MM.1S (cell line): ENCODE measurements around the gene PLD4.
"Not testable (repeated sequence)": the region's sequence is repeated elsewhere in the genome, so short reads cannot be mapped to it uniquely, and the experiment has no call there.

ENCODE experiments used
- DNase-seq: peaks from one replicate; pipeline ENCODE4 v3.0.0-alpha.2; 2015
- H2AFZ ChIP-seq: fragments of 300-600 bp; sonication (generic); 2 replicates; pipeline ENCODE4 v1.6.0; 2016; ENCODE audit warnings: antibody characterized with exemption, low read length
- H3F3A ChIP-seq: fragments of 300-600 bp; sonication (generic); 2 replicates; pipeline ENCODE4 v1.6.1; 2016; ENCODE audit warnings: mild to moderate bottlenecking, antibody characterized with exemption, low read length, moderate library complexity, mixed read lengths; ENCODE audit not compliant: insufficient read depth
- H3K27ac ChIP-seq: fragments of 300-600 bp; sonication (generic); 2 replicates; pipeline ENCODE4 v1.5.1; 2016; ENCODE audit warnings: mild to moderate bottlenecking, low read length
- H3K27me3 ChIP-seq: fragments of 300-600 bp; sonication (generic); replicated peaks from 2 replicates; pipeline ENCODE4 v1.6.0; 2016; ENCODE audit warnings: low read length; ENCODE audit not compliant: insufficient read depth
- H3K36me3 ChIP-seq: fragments of 300-600 bp; sonication (generic); replicated peaks from 2 replicates; pipeline ENCODE4 v1.6.1; 2016; ENCODE audit warnings: mild to moderate bottlenecking, low read length, mixed read lengths; ENCODE audit not compliant: insufficient read depth
- H3K4me1 ChIP-seq: fragments of 300-600 bp; sonication (generic); 2 replicates; pipeline ENCODE4 v1.6.1; 2016; ENCODE audit warnings: low read length, mixed read lengths
- H3K4me2 ChIP-seq: fragments of 300-600 bp; sonication (generic); 2 replicates; pipeline ENCODE4 v1.6.0; 2016; ENCODE audit warnings: low read depth, low read length
- H3K4me3 ChIP-seq: fragments of 300-600 bp; sonication (generic); 2 replicates; pipeline ENCODE4 v1.5.1; 2016; ENCODE audit warnings: low read length, mixed read lengths
- H3K79me2 ChIP-seq: fragments of 300-600 bp; sonication (generic); 2 replicates; pipeline ENCODE4 v1.6.1; 2016; ENCODE audit warnings: mixed run types, low read length, mixed read lengths
- H3K9ac ChIP-seq: fragments of 300-600 bp; sonication (generic); 2 replicates; pipeline ENCODE4 v1.6.1; 2016; ENCODE audit warnings: low read length, mixed read lengths
- H3K9me2 ChIP-seq: fragments of 300-600 bp; sonication (generic); replicated peaks from 2 replicates; pipeline ENCODE4 v1.6.1; 2016; ENCODE audit warnings: mild to moderate bottlenecking, low read length, mixed read lengths; ENCODE audit not compliant: insufficient read depth
- H3K9me3 ChIP-seq: fragments of 300-600 bp; sonication (generic); replicated peaks from 2 replicates; pipeline ENCODE4 v1.6.1; 2016; ENCODE audit warnings: mild to moderate bottlenecking, low read length, mixed read lengths; ENCODE audit not compliant: insufficient read depth
- H4K20me1 ChIP-seq: fragments of 300-600 bp; sonication (generic); 2 replicates; pipeline ENCODE4 v1.6.1; 2016; ENCODE audit warnings: mild to moderate bottlenecking, low read length, moderate library complexity, mixed read lengths; ENCODE audit not compliant: insufficient read depth
- CTCF ChIP-seq: fragments of 300-600 bp; sonication (generic); IDR thresholded peaks from 2 replicates; pipeline ENCODE4 v1.5.1; 2016; ENCODE audit warnings: antibody characterized with exemption, low read length, mixed read lengths
- EZH2 ChIP-seq: fragments of 300-600 bp; sonication (generic); optimal IDR thresholded peaks from 2 replicates; pipeline ENCODE3; 2017; ENCODE audit warnings: low read depth, mild to moderate bottlenecking, antibody characterized with exemption, low read length, mixed read lengths
- EZH2phosphoT487 ChIP-seq: fragments of 300-600 bp; sonication (generic); IDR thresholded peaks from 2 replicates; pipeline ENCODE4 v1.6.1; 2018; ENCODE audit warnings: antibody characterized with exemption, low read length

PLD4 gene

GRCh38 chr14:104917993-104918392 is 6.7 kb upstream of the PLD4 start:
- Histone ChIP-seq H3K79me2 (no peaks in the 10 kb centered on the region), H3K4me1 (no peaks in the 10 kb centered on the region), H3K4me2 (no peak overlapping the region), H3K4me3 (no peak overlapping the region), H3K9me3 (no peaks in the 10 kb centered on the region), H3K9ac (no peak overlapping the region), H3K27ac (no peak overlapping the region), H2AFZ (no peak overlapping the region), H3K36me3 (no peaks in the 10 kb centered on the region), H3F3A (no peaks in the 10 kb centered on the region), H3K27me3 (peaks cover 3% of the 10 kb centered on the region; the same call in 1 of the 2 replicates), H3K9me2 (no peaks in the 10 kb centered on the region), H4K20me1 (no peaks in the 10 kb centered on the region)
- no peak for DNase-seq
- no peak for TF ChIP-seq CTCF
- no peak for TF ChIP-seq EZH2phosphoT487
- no peak for TF ChIP-seq EZH2

- H3K9me2 ChIP-seq, H4K20me1 ChIP-seq, H3K4me1 ChIP-seq, H2AFZ ChIP-seq, H3F3A ChIP-seq, H3K36me3 ChIP-seq, H3K79me2 ChIP-seq, H3K4me3 ChIP-seq, H3K4me2 ChIP-seq, H3K9ac ChIP-seq, DNase-seq, H3K27ac ChIP-seq, H3K27me3 ChIP-seq, H3K9me3 ChIP-seq: not testable (repeated sequence)
Measured at GRCh38 chr14:104919152-104919992, 5.3 kb upstream of the PLD4 start.

GRCh38 chr14:104919993-104920315 is 4.7 kb upstream of the PLD4 start:
- H3K79me2 ChIP-seq: no peaks in the 10 kb centered on the region
- no peaks in the 10 kb centered on the region for H3K36me3 ChIP-seq
- H3K4me3 ChIP-seq: no peak overlapping the region
- H2AFZ ChIP-seq: no peak overlapping the region
- no peaks in the 10 kb centered on the region for H3K27me3 ChIP-seq
- H3K9me2 ChIP-seq: no peaks in the 10 kb centered on the region
- H3K4me1 ChIP-seq: no peaks in the 10 kb centered on the region
- no peak for TF ChIP-seq EZH2phosphoT487
- no peak for TF ChIP-seq CTCF
- TF ChIP-seq EZH2: no peak
- H3K27ac ChIP-seq: no peak overlapping the region
- no peaks in the 10 kb centered on the region for H3F3A ChIP-seq
- H3K9me3 ChIP-seq: no peaks in the 10 kb centered on the region
- peak; percentile 35 for DNase-seq
- H3K4me2 ChIP-seq: no peak overlapping the region
- H4K20me1 ChIP-seq: no peaks in the 10 kb centered on the region
- no peak overlapping the region for H3K9ac ChIP-seq

- H4K20me1 ChIP-seq: no peaks in the 10 kb centered on the region
- no peaks in the 10 kb centered on the region for H3K27me3 ChIP-seq
- no peak overlapping the region for H3K4me3 ChIP-seq
- no peak overlapping the region for H3K4me2 ChIP-seq
- DNase-seq: no peak
- H3K79me2 ChIP-seq: no peaks in the 10 kb centered on the region
- TF ChIP-seq EZH2phosphoT487 (no peak), CTCF (no peak), EZH2 (no peak)
- no peaks in the 10 kb centered on the region for H3F3A ChIP-seq
- H3K36me3 ChIP-seq: no peaks in the 10 kb centered on the region
- no peak overlapping the region for H3K27ac ChIP-seq
- no peak overlapping the region for H3K9ac ChIP-seq
- H3K4me1 ChIP-seq: peaks cover 19% of the 10 kb centered on the region
- no peaks in the 10 kb centered on the region for H3K9me2 ChIP-seq
- no peaks in the 10 kb centered on the region for H3K9me3 ChIP-seq
- no peak overlapping the region for H2AFZ ChIP-seq
Measured at GRCh38 chr14:104923640-104924420, 849 bp upstream of the PLD4 start.
